K562 (cell line): Measurements from ENCODE around the gene ELOB. TPM values are rescaled to one million over a fixed set of nuclear protein-coding genes. Genes with fewer than 3 reads are reported as not detected.

Source experiments
- ARID3A ChIP-seq: IDR thresholded peaks from 2 replicates; pipeline ENCODE4 v1.6.1; 2012; ENCODE audit warnings: low read depth, low read length, improper control_type of control experiment, borderline replicate concordance
- CHAMP1 ChIP-seq: fragments of 450-650 bp; IDR thresholded peaks from 2 replicates; pipeline ENCODE4 v1.6.1; 2016; ENCODE audit warnings: mild to moderate bottlenecking
- COPS2 ChIP-seq: fragments of 450-650 bp; conservative IDR thresholded peaks from 2 replicates; pipeline ENCODE4 v1.6.1; 2016; ENCODE audit warnings: mild to moderate bottlenecking, moderate library complexity
- DPF2 ChIP-seq: fragments of 450-650 bp; IDR thresholded peaks from 2 replicates; pipeline ENCODE4 v1.6.1; 2016
- E2F5 ChIP-seq: sonication (generic); formaldehyde crosslinking; IDR thresholded peaks from 2 replicates; pipeline ENCODE4 v1.8.0; 2022; ENCODE audit warnings: mild to moderate bottlenecking, missing genetic modification reagents
- IRF1 ChIP-seq: sonication (generic); formaldehyde crosslinking; IDR thresholded peaks from 2 replicates; pipeline ENCODE4 v1.8.0; 2022; ENCODE audit warnings: missing genetic modification reagents, mild to moderate bottlenecking, borderline replicate concordance
- RBM15 ChIP-seq: fragments of 200-400 bp; formaldehyde crosslinking; IDR thresholded peaks from 2 replicates; pipeline ENCODE4 v1.6.1; 2018; ENCODE audit warnings: mild to moderate bottlenecking, low read length, moderate library complexity; ENCODE audit not compliant: insufficient read depth
- RBM39 ChIP-seq: fragments of 200-400 bp; formaldehyde crosslinking; optimal IDR thresholded peaks from 2 replicates; pipeline ENCODE3; 2018; ENCODE audit warnings: low read depth, low read length
- TBP ChIP-seq: optimal IDR thresholded peaks from 2 replicates; pipeline ENCODE3; 2011; ENCODE audit warnings: low read depth, low read length, improper control_type of control experiment
- THRA ChIP-seq: fragments of 450-650 bp; IDR thresholded peaks from 2 replicates; pipeline ENCODE4 v1.6.1; 2017; ENCODE audit warnings: mild to moderate bottlenecking, moderate library complexity
- ZBTB26 ChIP-seq: fragments of 450-650 bp; formaldehyde crosslinking; IDR thresholded peaks from 2 replicates; pipeline ENCODE4 v1.4.0; 2022; ENCODE audit warnings: missing genetic modification characterization
- ZNF384 ChIP-seq: IDR thresholded peaks from 2 replicates; pipeline ENCODE4 v1.6.1; 2012; ENCODE audit warnings: low read depth, low read length, improper control_type of control experiment
- ZNF436 ChIP-seq: fragments of 250-450, 450-650 bp; sonication (Bioruptor Pico); formaldehyde crosslinking; IDR thresholded peaks from 2 replicates; pipeline ENCODE4 v1.7.0; 2020; ENCODE audit warnings: mild to moderate bottlenecking
- ZNF592 ChIP-seq: fragments of 450-650 bp; IDR thresholded peaks from 2 replicates; pipeline ENCODE4 v1.6.1; 2017; ENCODE audit warnings: antibody characterized with exemption, mild to moderate bottlenecking
- polyA plus RNA-seq, 8 experiments: library from polyadenylated mRNA; depleted of rRNA in 4 of 8; stranded (reverse) in 5 of 8; unstranded in 3 of 8; fragments of >200 nt; fragmentation: Nextera tagmentation in 2 of 8; fragmentation: Illumina TruSeq in 1 of 8; extraction: Ambion mirVana in 2 of 8; extraction: Trizol in 1 of 8; gene quantifications; 2 replicates each; pipeline versions ENCODE4 v1.2.1 to v1.2.3, GENCODE V29; 2011 to 2014; ENCODE audit warnings: inconsistent platforms in 1 of 8, missing spikeins in 1 of 8
- total RNA-seq, 7 experiments: library from RNA; depleted of rRNA in 6 of 7; stranded (reverse); fragments of >200 nt in 6 of 7; fragmentation: Illumina TruSeq in 2 of 7; extraction: Trizol in 2 of 7; gene quantifications; 2 replicates each; pipeline versions ENCODE4 v1.2.1 to v1.2.3, GENCODE V29; 2011 to 2021; ENCODE audit warnings: low replicate concordance in 1 of 7

Gene ELOB
- total and polyA plus RNA-seq, 9 of the 15 experiments (the other 6 are each of a cell fraction or from before 2014, with no cell fraction given), result 63.2 to 791 (median 237) TPM

GRCh38 chr16:2779151-2779920, 2.3 kb upstream of the ELOB start (continued):
- TF ChIP-seq DPF2 (no peak), THRA (no peak), E2F5 (CRISPR knock-in tag) (no peak), TBP (no peak), COPS2 (no peak), ARID3A (no peak), ZNF436 (CRISPR knock-in tag) (no peak), IRF1 (CRISPR knock-in tag) (no peak), CHAMP1 (no peak), ZNF592 (no peak), RBM15 (no peak), ZNF384 (no peak), ZBTB26 (CRISPR knock-in tag) (no peak), RBM39 (no peak)
